GM12892 (cell line): ENCODE data around the gene SPDEF.

Experiments used
- POLR2A ChIP-seq: IDR thresholded peaks from 2 replicates; pipeline ENCODE4 v1.6.1; 2011; ENCODE audit warnings: low read depth, low read length, control low read depth
- POLR2AphosphoS5 ChIP-seq: IDR thresholded peaks from 2 replicates; pipeline ENCODE4 v1.6.1; 2011; ENCODE audit warnings: low read depth, low read length, control low read depth
- TAF1 ChIP-seq: IDR thresholded peaks from 2 replicates; pipeline ENCODE4 v1.6.1; 2011; ENCODE audit warnings: low read depth, mild to moderate bottlenecking, control low read depth, low read length, borderline replicate concordance

DNA sequence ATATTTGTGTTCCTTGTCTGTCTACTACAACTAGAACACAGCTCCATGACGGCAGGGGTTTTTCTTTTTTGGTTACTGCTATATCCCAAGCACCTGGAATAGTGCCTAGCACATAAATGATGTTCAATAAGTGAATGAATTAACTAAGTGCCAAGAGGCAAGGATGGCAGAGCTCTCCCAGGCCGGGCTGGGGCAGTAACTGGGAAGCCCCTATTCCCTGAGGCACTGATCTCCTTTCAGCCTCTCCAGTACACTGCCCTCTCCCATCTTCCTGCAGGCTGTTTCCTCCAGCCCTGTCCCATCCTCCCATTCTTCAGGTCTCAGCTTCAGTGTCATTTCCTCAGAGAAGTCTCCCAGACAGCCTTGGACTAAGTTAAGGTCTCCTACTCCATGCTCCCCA, 29.0 kb upstream of the SPDEF start:
- TF ChIP-seq POLR2AphosphoS5 = no peak
- no peak for TF ChIP-seq POLR2A
- TF ChIP-seq TAF1 = no peak
